ENCODE measurements around the gene DGKH.

DGKH gene

DNA sequence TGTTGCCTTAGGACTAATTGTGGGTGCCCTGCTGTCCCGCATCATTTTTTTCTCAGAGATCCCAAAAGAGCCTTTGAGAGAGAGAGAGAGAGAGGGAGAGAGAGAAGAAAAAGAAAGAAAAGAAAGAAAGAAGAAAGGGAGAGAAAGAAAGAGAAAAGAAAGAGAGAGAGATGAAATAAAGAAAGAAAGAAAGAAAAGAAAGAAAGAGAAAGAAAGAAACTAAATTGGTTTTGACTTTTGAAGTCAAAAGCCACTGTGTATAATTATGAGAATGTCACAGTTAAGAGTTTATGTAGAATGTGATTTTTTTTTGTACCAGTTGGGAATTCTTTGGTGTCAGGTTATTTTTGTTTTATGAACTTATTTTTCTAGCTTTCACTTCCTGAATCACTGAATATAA, 180.1 kb downstream of the DGKH start:
- no peak for DNase-seq (ENCODE audit: low read depth)

DNA sequence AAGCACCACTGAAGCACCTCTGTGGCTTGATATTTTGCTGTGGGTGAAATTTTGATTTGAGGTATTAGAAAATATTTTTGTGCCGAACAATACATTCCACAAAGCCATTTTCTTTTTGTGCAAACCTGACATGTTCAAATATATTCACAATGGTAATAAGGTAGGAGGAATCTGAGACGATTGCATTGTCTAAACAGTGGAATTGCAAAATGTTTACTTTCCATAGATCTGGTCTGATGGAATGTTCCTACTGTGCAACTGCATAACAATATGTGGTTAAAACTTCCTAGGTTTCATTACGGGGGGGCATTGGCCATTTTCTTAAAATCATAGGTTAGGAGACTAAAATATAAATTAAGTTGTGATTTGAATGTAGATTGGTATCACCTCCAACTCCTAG, 180.8 kb downstream of the DGKH start:
- no peak for DNase-seq (ENCODE audit: low read depth)

DNA sequence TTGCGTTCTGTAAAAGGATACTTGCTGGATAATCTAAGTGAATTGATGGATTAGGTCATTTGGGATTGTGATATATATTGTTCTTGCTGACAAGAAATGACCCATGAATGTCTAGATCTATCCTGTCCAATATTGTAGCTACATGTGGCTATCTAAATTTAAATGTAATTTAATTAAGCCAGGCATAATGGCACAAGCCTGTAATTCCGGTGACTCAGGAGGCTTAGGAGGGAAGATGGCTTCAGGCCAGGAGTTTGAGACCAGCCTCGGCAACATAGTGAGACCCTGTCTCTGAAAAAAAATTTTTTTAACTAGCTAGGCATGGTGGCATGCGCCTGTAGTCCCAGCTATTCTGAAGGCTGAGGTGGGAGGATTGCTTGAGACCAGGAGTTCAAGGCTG, 184.2 kb downstream of the DGKH start:
- no peak for DNase-seq (ENCODE audit: low read depth)

DNA sequence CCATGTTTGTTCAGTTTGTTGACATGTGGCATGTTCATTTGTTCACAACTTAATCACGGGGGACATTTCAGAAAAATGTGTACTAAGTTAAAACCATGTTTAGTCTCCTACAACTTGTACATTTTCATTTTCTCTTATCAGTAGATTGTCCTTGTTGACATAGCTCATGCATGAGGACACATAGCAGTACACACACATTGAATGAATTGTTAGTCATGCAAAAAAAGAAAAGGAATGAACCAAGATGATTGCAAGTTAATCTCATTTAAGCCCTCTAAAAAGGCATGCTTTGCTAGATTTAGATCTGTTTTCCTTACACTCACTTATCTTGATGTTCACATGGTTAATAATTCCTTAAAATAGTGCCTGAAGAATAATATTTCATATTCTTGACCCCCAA, 185.3 kb downstream of the DGKH start:
- no peak for DNase-seq (ENCODE audit: low read depth)

DNA sequence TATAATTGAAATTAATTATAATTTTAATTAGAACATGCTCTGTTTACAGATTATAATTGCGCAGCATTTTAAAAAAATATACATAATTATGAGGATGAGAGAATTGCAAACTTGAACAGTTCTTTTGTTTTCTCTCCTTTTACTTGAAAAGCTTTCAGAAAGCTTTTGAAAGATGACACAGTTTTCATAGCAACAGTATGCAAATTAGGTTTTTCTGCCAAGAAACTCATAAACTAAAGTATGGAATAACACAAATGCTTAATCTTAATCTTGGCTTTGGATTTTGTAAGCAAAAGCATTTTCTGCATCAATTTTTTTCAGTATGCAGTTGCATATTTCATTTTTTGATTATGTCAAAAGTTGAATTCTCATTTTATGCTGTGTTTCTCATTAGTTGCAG, 190.7 kb downstream of the DGKH start:
- no peak for DNase-seq (ENCODE audit: low read depth)

DNA sequence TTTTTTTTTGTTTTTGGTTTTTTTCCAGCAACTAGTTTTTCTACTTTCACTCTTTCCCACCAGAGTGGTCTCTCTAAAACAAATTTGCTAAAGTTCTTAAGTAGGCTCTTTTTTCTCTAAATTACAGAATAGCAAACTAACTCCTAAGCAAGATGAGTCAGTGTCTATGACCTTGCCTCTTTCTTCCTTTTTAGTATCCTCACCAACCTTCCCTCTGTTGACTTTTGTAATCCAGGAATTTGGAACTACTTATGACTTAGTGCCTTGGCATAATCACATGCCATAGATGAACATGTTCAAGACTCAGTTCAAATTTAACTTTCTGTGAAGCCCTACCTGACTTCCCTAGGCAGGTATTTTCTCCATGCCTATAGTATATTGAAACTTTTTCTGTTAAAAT, 191.2 kb downstream of the DGKH start:
- peak; percentile 7 for DNase-seq (ENCODE audit: low read depth)

DNA sequence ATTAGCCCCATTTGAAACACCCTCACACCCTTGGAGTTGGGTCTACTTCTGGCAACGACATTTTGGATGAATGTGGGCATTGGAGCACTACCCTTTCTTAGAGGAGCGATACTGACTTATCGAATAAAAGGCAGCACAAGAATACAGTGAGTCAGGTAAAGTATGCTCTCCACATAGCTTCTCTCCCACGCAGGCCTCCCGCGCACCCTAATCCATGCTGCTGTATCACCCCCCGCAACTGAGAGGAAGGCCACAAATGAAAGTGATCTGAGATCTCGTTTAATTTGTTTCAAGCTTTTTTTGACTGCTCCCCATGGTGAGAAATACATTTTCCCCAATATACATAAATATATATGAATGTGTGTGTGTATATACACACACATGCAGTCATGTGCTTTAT, 198.1 kb downstream of the DGKH start:
- DNase-seq (ENCODE audit: low read depth): no peak

DNA sequence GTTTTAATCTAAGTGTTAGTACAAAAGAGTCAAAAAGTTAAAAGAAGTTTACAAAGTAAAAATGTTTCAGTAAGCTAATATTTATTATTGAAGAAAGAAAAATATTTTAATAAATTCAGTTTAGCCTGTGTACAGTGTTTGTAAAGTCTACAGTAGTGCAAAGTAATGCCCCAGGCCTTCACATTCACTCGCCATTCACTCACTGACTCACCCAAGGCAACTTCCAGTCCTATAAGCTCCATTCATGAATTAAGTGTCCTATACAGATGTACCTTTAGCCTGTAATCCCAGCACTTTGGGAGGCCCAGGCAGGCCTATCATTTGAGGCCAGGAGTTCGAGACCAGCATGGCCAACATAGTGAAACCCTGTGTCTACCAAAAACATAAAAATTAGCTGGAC, 199.4 kb downstream of the DGKH start:
- DNase-seq (ENCODE audit: low read depth): no peak

DNA sequence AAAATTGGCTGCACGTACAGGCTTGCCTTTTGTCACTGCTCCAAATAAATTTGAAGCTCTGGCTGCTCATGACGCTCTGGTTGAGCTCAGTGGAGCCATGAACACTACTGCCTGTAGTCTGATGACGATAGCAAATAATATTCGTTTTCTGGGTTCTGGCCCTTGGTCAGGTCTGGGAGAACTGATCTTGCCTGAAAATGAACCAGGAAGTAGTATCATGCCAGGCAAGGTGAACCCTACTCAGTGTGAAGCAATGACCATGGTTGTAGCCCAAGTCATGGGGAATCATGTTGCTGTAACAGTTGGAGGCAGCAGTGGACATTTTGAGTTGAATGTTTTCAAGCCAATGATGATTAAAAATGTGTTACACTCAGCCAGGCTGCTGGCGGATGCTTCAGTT, 207.4 kb downstream of the DGKH start:
- DNase-seq (ENCODE audit: low read depth): no peak

DNA sequence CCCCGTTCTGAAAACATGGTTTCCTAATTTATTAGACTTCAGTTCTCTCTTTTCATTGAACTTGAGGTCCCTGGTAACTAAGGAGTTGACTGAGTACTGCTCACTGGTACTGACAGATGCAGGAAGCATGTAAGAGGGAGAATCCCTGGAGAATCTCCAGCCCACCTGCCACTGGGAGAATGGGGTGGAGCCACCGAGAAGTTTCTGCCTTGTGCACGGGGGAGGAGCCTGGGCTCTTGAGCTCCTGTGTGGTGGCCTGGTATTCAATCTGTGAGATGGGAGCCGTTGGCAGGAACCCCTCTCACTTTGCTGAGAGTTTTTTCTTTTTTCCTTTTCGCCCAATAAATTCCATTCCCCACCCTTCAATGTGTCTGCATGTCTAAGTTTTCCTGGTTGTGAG, 210.3 kb downstream of the DGKH start:
- no peak for DNase-seq (ENCODE audit: low read depth)

DNA sequence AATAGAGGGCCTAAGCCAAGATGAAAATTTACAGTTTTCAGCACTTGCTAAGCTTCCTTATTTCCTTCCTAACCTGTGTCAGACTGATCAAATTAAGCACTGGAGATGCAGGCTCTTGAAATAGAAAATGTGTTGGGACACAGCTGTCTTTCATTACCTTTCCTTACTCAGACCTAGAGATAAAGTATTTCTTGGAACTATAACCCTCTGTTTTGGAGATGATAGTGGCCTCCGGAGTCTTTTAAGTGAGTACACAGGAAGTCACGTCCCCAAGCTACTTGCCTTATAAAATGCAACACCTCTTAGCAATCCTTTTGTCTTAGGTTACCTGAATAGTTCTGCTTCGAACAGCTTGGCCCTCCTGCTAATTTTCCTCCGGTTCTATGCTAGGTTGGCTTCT, 211.1 kb downstream of the DGKH start:
- DNase-seq (ENCODE audit: low read depth): no peak

DNA sequence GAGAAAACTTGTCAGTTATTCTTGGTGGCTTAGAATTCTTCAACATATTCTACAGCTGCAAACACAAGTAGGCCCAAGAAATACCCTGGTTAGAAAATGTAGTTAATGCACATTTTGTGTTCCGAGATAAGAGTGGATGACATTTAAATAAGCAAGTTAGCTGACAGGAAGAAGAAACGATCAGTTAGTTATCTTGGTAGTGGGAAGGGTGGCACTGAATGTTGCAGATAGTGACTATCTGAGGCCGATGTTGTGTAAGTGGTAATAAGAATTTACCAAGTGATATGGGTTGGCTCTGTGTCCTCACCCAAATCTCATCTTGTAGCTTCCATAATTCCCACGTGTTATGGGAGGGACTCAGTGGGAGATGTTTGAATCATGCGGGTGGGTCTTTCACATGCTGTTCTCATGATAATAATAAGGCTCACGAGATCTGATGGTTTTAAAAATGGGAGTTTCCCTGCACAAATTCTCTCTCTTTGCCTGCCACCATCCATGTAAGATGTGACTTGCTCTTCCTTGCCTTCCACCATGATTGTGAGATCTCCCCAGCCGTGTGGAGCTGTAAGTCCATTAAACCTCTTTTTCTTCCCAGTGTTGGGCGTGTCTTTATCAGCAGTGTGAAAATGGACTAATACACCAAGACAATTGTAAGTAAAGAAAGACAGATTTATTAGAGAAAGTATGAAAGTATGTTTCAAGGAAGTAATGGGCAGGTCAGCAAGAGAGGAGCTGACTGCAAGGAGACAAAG, 212.6 kb downstream of the DGKH start:
- DNase-seq (ENCODE audit: low read depth): no peak

DNA sequence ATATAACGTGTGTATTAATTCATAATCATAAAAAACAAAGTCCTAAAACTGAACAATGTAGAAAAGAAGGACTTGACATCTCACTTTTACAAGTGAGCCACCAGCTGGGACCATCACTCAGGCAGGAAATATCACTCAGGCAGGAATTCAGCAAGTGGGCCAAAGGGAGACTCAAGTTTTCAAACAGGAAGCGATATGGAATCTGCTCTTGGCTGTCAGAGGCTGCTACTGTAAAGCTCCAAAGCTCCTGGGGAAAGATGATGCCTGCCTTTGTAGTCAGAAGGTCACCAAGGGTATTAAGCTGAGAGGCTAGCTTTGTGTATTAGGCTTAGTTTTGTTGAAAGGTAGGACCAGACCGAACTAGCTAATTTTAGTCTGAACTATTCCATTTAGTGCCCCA, 218.0 kb downstream of the DGKH start:
- peak; percentile 18 for DNase-seq (ENCODE audit: low read depth)

DNA sequence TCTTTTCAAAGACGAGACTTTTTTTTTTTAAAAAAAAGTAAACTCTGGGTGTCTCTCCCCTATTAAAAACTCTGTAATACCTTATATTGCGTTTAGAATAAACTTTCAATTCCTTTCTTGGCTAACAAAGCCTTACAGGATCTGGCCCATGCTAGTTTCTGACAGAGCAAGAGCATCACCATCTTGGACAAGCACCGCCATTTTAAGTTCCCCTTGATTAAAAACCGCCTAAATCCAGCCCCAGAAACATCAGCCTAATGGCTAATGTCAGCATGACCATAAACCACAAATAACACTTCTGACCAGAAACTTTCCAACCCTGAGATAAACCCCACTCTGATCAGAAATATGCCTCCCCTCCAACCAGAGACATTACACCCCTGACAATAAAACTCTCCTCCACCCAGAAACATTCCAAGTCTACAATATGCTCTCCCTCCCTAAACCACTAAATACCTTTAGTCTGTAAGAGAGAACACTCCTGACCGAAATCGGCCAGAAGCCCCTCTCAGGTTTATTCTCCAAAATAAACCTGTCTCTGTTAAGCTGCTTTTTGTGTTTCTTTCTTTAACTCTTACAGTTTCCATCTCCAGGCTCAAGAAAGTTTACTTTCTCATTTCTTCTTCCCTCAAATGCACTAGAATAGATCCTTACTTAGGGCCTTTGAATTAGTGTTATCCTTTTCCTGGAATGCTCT, 221.9 kb downstream of the DGKH start:
- no peak for DNase-seq (ENCODE audit: low read depth)

DNA sequence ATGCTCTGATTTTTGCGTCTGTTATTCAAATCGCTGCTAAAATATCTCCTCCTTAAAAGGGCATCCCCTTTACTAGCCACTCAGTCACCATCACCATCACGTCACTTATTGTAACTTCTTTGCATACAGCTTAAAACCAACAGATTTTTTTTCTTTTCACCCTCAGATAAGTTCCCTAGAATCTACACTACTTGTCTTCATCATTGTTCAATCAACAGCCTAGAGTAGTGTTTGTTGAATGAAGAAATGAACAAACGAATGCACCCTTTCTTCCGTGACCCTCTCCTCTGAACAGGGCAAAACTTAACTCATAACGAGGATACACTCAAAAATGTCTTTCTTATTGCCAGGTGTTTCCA, 222.4 kb downstream of the DGKH start:
- DNase-seq (ENCODE audit: low read depth): no peak

DNA sequence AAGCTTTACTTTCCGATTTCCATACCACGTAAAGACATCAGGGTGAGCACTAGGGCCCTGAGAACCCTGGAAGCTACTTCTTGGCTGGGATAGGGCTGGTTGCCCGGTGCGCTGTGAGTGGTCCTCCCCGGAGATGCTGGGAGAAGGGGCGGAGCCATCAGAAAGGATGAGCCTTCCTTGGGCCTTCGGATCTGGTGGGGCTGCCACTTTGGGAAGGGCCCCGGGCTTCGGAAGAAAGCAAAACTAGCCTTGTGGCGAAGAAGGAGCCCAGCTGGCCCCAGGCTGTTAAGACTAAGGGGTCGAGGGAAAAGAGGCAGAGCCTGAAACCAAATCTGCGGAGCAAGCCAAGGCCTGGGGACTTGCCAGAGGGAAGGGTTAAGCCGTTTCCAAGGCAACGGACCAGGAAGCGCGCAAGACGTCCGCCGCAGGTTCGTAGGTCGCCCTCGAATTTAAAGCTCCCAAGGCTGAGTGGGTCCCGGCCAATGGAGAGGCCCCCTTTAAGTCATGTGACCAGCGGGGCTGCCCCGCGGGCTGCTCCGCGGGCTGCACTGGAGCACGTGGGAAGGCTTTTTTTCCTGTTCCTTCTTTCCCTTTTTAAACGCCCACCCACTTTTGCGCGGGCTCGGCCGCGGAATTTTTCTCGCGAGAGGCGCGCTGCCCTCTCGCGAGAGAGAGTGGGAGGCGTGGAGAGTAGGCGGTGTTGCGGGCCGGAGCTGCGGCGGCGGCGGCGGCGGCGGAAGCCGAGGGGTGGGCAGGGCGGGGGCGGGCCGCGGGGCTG, 223.1 kb downstream of the DGKH start:
- peak; percentile 97 for DNase-seq (ENCODE audit: low read depth)

DNA sequence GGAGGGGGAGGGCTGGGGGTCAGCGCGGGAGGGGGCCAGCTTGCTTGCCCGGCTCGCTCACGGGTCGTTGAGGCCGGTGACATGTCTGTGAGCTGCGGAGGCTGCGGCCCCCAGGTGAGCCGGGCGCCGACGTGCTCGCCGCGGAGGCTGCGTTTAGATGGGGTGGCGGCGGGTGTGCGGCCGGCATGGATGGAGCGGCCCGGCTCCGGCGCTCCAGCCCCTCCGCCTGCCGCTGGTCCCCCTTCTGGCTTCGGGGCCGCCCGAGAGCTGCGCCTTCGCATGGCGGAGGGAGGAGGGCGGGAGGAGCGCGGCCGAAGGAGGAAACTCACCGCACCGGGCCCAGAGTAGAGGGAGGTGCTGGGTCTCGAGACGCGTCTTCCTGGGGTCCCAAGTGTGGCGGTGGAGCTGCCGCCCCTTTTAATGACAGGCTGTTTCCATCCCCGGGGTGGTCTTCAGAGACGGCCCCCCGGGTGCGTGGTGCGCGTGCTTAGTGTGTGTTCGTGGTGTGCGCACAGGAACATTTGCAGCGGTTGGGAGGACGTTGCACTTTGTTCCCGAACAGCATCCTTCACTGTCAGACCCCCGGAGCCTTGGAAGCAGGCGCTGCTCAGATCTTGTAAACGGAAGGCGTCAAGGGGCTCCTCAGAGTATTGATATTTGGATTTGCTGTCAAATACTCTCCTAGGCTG, 223.8 kb downstream of the DGKH start, which contains the start of gene AKAP11:
Gene AKAP11 (plus strand): TSS at position 38 of the 689 bp plus-strand sequence. CDS start 14,197 bp downstream, outside the sequence.
- peak; percentile 11 for DNase-seq (ENCODE audit: low read depth)

DNA sequence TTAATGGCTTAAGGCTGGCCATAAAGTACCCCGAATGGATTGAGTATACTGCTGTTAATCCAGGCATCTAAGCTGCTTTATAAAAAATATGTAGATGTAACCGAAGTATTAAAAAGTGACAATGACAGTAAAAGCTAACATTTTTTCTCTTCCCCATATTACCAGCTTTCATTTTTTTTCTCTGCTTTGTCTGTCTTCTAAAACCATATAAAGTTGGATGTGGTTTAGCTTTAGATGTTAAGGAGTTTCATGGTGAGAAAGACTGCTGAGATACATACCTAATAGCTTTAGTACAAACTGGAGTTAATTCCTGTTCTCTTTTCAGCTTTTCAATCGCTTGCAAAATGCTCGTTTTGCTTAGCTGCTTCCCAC, 224.3 kb downstream of the DGKH start:
- no peak for DNase-seq (ENCODE audit: low read depth)

DNA sequence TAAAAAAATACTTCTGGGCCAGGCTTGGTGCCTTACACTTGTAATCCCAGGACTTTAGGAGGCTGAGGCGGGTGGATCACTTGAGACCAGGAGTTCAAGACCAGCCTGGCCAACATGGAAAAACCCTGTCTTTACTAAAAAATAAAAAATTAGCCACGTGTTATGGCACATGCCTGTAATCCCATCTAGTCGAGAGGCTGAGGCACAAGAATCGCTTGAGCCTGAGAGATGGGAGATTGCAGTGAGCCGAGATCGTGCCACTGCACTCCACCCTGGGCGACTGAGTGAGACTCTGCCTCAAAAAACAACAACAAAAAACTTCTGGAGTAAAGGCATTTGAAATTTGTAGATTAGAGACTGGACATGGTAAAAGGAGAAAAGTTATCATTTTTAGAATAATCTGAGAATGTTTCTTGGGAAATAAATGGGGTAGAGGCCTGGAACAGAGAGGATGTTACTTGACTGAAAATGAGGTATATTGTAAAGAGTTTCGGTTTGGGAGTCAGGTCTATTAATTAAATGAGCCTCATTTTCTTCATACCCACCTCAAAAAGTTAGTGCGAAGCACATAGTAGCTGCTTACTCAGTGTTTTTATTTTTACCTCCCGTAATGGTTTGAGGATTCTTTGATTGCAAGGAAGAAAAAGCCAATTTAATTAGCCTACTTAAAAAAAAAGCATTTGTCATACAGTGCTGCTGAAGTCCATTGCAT, 226.1 kb downstream of the DGKH start:
- DNase-seq (ENCODE audit: low read depth): no peak

DNA sequence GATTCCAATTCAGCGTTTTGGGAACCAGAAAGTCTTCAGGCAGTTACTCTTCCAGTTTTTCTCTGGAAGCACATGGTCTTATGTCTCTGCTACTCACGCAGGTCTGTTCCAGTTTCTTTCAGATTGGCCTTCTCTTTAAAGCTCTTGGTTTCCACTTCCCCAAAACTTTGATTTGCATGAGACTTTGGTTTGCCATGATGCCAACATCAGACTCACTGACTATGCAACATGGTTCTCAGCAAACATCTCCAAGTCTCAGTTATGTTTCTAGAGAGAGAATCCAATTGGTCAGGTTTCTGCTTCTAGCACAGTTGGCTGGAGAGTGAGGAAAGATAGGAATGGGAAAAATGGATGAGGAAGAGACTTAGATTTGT, 226.6 kb downstream of the DGKH start:
- DNase-seq (ENCODE audit: low read depth): no peak

DNA sequence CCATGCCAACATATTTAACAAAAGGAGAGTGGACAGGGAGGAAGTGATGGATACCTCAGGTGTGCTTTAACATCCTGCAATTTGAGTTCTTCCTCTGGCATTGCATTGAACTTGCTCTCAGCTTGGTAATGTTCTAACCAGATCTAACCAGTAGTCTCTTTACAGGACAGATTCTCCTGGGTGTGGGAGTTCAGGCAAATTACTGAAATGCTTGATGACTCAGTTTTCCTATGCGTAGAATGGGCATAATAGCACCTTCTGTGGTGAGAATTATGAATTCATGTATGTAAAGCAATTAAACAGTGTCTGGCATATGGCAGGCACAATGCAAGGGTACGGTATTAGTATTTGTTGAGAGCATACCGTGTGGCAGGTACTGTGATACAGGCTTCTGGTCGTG, 227.1 kb downstream of the DGKH start:
- DNase-seq (ENCODE audit: low read depth): no peak

DNA sequence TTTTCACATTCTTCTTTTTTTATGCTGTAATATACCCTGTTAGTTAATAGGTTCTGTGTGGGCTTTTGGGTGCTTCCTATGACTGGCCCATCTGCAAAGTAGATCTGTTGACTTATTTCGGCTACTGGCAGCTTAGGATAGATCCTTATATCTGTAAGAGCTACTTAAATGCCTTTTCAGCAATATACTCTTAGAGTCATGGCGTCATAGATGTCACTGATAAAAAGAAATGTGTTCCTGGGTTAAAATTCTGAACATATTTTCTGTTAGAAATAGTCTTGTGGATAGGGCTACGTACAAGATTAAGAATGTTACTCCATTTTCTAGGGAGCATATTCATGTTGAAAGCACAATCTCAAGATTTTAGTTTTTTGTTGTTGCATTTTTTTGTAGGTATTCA, 228.2 kb downstream of the DGKH start:
- DNase-seq (ENCODE audit: low read depth): no peak

All from stromal cell of bone marrow (primary cell).